ENCODE data around the gene ARHGEF1.
A peak's percentile ranks its signal among the peaks of the same experiment; 100 is the strongest.

GRCh38 chr19:41882568-41883462 is at the start of gene ARHGEF1:
- TF ChIP-seq POLR2A (IDR thresholded peaks at IDR 0.05; ENCODE audit: low read depth, low read length) (peak; percentile 64; the same call in 1 of the 2 replicates), POLR2AphosphoS5 (IDR thresholded peaks at IDR 0.05; ENCODE audit: low read depth, low read length) (peak; percentile 70)
